22Rv1 (cell line): ENCODE results near the gene RAB20.

Experiments used
- H3K27ac ChIP-seq: fragments of 450-650 bp; 2 replicates; pipeline ENCODE4 v1.5.1; 2017
- ZFX ChIP-seq: fragments of 450-650 bp; IDR thresholded peaks from 2 replicates; pipeline ENCODE4 v1.6.1; 2017; ENCODE audit warnings: antibody characterized with exemption, borderline replicate concordance
- TF ChIP-seq, protein P1 (sequence below): fragments of 450-650 bp; IDR thresholded peaks from 2 replicates; pipeline ENCODE4 v1.5.1; 2017; ENCODE audit warnings: mild to moderate bottlenecking

The RAB20 gene

DNA sequence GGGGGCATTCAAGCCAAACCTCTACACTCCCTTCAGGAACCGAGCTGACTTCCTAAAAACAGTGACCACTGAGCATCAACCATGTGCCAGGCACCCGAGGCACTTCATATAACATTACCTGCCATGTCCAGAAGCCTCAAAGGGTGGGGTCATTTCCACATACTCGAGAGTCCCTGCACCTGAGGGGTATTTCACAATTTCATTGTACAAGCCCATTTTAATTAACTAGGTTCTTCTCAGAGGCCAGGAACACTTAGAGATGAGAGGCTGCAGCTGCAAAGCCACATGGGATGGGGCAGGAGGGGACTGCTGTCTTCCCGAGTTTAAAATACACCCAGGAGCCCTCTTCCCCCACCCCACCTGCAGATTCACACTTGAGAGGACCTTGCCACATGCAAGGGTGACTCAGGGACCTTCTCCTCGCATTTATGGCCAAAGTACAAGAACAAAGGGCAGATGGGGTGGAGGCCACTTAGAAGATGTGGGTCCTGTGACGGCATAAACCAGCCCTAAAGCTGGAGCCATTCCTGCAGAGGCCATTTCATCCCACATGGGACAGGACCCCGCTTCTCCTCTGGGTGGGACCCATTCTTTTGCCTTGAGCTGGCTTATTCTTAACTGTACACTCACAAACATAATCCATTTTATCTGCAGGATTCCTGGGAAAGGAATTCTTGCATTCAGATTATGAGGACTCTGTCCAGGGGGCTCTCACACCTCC is 43.9 kb downstream of the RAB20 start:
- TF ChIP-seq, protein P1, sequence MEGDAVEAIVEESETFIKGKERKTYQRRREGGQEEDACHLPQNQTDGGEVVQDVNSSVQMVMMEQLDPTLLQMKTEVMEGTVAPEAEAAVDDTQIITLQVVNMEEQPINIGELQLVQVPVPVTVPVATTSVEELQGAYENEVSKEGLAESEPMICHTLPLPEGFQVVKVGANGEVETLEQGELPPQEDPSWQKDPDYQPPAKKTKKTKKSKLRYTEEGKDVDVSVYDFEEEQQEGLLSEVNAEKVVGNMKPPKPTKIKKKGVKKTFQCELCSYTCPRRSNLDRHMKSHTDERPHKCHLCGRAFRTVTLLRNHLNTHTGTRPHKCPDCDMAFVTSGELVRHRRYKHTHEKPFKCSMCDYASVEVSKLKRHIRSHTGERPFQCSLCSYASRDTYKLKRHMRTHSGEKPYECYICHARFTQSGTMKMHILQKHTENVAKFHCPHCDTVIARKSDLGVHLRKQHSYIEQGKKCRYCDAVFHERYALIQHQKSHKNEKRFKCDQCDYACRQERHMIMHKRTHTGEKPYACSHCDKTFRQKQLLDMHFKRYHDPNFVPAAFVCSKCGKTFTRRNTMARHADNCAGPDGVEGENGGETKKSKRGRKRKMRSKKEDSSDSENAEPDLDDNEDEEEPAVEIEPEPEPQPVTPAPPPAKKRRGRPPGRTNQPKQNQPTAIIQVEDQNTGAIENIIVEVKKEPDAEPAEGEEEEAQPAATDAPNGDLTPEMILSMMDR = no peak
- no peak for TF ChIP-seq ZFX

DNA sequence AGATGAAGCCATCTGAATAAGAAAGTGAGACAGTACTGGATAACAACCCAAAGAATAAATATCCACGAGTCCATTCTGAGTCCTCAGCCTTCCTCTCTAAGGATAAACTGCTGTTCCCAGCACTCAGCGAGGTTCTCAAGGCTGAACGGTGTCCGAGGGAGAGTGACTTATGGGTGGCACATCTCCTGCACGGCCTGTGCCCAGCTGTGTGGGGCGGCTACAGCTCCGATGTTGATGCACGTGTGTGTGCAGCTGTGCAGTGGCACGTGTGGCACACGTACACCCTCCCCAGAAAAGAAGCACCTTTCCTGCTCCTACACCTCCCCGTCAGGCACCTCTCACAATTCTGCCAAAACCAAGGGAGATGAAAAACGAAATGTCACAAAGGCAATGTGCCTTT is 45.0 kb downstream of the RAB20 start:
- no peak overlapping the region for H3K27ac ChIP-seq
- TF ChIP-seq, protein P1 = no peak
- TF ChIP-seq ZFX = no peak

More for the DNA sequence above, 43.9 kb downstream of the RAB20 start:
- no peak overlapping the region for H3K27ac ChIP-seq

DNA sequence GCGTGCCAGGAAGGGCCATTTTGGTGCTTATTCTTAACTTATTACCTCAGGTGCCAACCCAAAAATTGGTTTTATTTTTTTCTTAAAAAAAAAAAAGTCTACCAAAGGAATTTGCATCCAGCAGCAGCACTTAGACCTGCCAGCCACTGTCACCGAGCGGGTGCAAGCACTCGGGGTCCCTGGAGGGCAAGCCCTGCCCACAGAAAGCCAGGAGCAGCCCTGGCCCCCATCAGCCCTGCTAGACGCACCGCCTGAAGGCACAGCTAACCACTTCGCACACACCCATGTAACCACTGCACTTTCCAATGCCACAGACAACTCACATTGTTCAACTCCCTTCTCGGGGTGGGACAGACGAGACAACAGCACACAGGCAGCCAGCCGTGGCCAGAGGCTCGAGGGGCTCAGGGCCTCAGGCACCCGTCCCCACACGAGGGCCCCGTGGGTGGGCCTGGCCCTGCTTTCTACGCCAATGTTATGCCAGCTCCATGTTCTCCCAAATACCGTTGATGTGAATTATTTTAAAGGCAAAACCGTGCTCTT is 49.3 kb downstream of the RAB20 start:
- H3K27ac ChIP-seq = no peak overlapping the region
- TF ChIP-seq ZFX = no peak
- TF ChIP-seq, protein P1 = no peak

DNA sequence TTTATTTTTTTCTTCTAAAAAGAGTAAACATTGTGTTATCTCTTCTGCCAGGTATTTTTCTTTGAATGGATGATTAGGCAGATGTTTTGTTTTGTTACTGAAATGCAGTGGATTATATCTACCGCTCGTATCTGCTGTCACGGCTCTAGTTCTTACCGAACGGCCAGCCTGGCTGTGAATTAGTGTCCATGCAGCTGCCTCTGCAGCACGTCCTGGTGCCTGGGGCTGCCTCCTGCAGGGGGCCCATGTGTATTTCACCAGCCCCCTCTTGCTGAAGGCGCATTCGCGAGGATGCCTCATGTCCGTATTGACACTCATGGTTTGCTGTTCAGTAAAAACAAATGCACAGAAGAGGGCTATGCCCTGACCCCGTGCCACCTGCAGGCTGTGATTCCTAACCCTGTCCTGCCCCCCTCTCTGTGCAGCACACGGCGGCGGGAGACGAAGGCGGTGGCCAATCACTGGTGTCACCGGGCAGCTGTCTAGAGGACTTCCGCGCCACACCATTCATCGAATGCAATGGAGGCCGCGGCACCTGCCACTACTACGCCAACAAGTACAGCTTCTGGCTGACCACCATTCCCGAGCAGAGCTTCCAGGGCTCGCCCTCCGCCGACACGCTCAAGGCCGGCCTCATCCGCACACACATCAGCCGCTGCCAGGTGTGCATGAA is 49.9 kb downstream of the RAB20 start:
- no peak overlapping the region for H3K27ac ChIP-seq
- no peak for TF ChIP-seq ZFX
- TF ChIP-seq, protein P1 = no peak

DNA sequence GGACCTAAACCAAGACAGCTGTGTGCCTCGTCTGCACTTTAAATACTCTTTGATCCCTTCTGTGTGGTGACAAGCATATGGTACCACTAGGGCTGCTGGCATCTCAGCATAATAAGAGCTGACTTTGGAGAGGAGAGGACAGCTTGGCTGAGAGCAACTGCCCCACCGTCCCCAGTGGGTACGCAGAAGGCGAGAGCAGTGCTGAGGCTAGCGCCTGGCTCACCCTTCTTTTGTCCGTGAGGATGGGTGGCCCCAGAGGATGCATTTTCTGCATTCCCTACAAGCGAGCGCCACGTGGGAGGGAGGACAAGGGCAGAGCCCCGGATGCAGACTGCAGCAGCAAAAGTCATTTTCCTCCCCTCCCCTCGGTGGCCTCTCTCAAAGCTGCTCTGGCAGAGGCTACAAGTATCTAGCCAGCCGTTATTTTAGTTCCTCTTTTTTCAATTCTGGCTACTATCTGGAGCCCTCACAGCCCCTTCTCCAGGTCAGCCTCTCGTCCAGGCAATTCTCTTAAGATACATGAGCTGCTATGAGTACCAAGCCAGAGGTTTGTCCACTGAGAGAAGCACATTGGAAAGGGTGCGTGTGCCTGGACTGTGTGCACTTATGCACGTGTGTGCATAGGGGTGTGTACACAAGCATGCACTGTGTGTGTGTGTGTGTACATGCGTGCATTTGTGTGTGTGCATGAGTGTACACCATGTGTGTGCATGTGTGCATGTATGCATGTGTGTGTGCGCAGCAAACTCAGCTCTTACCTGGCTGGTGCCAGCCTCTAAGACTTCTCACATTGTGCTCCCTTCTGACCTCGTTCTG is 51.3 kb downstream of the RAB20 start:
- TF ChIP-seq, protein P1 = no peak
- TF ChIP-seq ZFX = no peak
- no peak overlapping the region for H3K27ac ChIP-seq

DNA sequence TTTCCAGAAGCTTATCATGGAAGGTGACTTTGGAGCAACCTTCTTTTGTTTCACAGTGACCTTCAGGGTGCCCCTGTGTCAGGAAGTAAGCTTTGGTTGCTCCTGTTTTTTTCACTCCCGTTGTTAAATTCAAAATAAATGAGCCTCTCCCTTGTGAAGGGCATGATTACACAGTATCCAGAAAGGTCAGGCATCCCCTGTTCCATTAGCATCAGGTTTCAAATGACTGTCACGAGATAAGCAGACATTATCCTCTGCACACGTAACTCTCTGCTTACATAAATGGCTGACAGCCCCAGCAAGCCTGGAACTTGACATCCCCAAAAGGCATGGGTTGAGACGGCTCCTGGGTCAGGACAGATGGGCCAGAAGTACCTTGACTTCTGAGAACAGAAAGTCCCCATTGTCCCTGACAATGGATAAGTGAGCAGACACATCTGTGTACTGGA is 52.0 kb downstream of the RAB20 start:
- H3K27ac ChIP-seq = no peak overlapping the region
- TF ChIP-seq, protein P1 = no peak
- no peak for TF ChIP-seq ZFX
